ENCODE results near the gene RUBCNL. TPM values are rescaled to one million over a fixed set of nuclear protein-coding genes. Genes with fewer than 3 reads are reported as not detected.

RUBCNL gene
- total RNA-seq, 1 experiment from 2014 or later = 1.4 TPM

DNA sequence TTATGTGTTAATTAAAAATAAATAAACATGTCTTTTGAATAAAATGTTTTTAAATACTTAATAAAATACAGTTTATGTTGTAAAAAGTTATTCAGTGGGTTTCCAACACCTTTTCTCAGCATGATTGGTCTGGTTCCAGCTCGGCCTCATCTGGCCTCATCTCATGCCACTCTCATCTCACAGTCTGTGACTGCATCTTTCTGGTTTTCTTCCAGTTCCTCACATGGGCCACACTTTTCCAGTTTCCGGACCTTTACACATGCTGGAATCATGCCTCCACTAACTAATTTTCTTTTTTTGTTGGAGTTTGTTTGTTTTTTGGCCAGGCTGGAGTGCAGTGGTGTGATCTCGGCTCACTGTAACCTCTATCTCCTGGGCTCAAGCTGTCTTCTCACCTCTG lies 82.5 kb downstream of the RUBCNL start:
- no peak overlapping the region for H3K27ac Mint-ChIP-seq
- TF ChIP-seq, protein P1, sequence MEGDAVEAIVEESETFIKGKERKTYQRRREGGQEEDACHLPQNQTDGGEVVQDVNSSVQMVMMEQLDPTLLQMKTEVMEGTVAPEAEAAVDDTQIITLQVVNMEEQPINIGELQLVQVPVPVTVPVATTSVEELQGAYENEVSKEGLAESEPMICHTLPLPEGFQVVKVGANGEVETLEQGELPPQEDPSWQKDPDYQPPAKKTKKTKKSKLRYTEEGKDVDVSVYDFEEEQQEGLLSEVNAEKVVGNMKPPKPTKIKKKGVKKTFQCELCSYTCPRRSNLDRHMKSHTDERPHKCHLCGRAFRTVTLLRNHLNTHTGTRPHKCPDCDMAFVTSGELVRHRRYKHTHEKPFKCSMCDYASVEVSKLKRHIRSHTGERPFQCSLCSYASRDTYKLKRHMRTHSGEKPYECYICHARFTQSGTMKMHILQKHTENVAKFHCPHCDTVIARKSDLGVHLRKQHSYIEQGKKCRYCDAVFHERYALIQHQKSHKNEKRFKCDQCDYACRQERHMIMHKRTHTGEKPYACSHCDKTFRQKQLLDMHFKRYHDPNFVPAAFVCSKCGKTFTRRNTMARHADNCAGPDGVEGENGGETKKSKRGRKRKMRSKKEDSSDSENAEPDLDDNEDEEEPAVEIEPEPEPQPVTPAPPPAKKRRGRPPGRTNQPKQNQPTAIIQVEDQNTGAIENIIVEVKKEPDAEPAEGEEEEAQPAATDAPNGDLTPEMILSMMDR (conservative IDR thresholded peaks at IDR 0.05) = no peak
- no peak overlapping the region for H3K4ac ChIP-seq (ENCODE audit: low read depth, low read length)
- H3K27me3 ChIP-seq (ENCODE audit: insufficient read depth, low read length) = no peaks in the 10 kb centered on the region; the same call in 1 of the 2 replicates
- H3K4me1 ChIP-seq (ENCODE audit: insufficient read depth, low read length) = no peaks in the 10 kb centered on the region
- peaks cover 4 to 11% of the 10 kb centered on the region in 2 experiments; a peak in 3 of 5 replicates for H3K9me3 Mint-ChIP-seq
- no peak for DNase-seq
- H2BK120ac ChIP-seq (ENCODE audit: low read depth, low read length, poor library complexity, severe bottlenecking) = no peak overlapping the region
- H3K4me3 Mint-ChIP-seq = no peak overlapping the region
- no peaks in the 10 kb centered on the region for H3K79me1 ChIP-seq (ENCODE audit: insufficient read depth, low read depth, low read length, poor library complexity, severe bottlenecking)
- no peak overlapping the region for H3K14ac ChIP-seq (ENCODE audit: insufficient read depth, low read length)
- H3K79me2 ChIP-seq (ENCODE audit: insufficient read depth, low read length) = no peaks in the 10 kb centered on the region
- no peak overlapping the region for H2BK15ac ChIP-seq (ENCODE audit: low read depth, low read length)
- no CpG with 5 or more reads among the region's 3 CpGs for WGBS (ENCODE audit: extremely low coverage, insufficient read length, low lambda C conversion rate)
- no peaks in the 10 kb centered on the region; a peak in 1 of 7 replicates for H3K36me3 Mint-ChIP-seq (ENCODE audit: insufficient read depth in 1 of 3, low read depth in 3 of 3)
- no peaks in the 10 kb centered on the region for H3K4me1 Mint-ChIP-seq
- H4K91ac ChIP-seq (ENCODE audit: insufficient read length, low read depth, low read length) = no peak overlapping the region
- H4K8ac ChIP-seq (replicated peaks; ENCODE audit: insufficient read length, low read depth, low read length) = no peak overlapping the region
- H2BK5ac ChIP-seq (ENCODE audit: insufficient read length, low read length) = no peak overlapping the region
- H2AK5ac ChIP-seq (ENCODE audit: insufficient read length, low read length) = no peak overlapping the region
- H2BK20ac ChIP-seq (ENCODE audit: low read depth, low read length, poor library complexity, severe bottlenecking) = no peak overlapping the region
- H4K5ac ChIP-seq (ENCODE audit: insufficient read length, low read depth, low read length) = no peak overlapping the region
- H3K9ac ChIP-seq (ENCODE audit: extremely low read depth, insufficient read length, low read length) = no peak overlapping the region
- no peak overlapping the region for H3K56ac ChIP-seq (ENCODE audit: insufficient read length, low read depth, low read length)
- no peak overlapping the region for H3K4me2 ChIP-seq (ENCODE audit: insufficient read depth, insufficient read length, low read length)
- H3T11ph ChIP-seq (ENCODE audit: low read length) = no peak overlapping the region
- H3K23ac ChIP-seq (ENCODE audit: insufficient read length, low read depth, low read length) = no peak overlapping the region
- no peak overlapping the region for H2AFZ ChIP-seq (ENCODE audit: low read length)
- no peak overlapping the region for H3K18ac ChIP-seq (ENCODE audit: insufficient read length, low read depth, low read length)
- H3K27ac ChIP-seq (ENCODE audit: insufficient read length, low read depth, low read length) = no peak overlapping the region
- no peaks in the 10 kb centered on the region for H4K20me1 ChIP-seq (ENCODE audit: control insufficient read depth, insufficient read depth, insufficient read length)
- no peak overlapping the region for H2BK12ac ChIP-seq (ENCODE audit: insufficient read length, low read depth, low read length)
- H3K23me2 ChIP-seq (ENCODE audit: insufficient read length, low read depth, low read length, poor library complexity, severe bottlenecking) = no peaks in the 10 kb centered on the region
- H3K27me3 Mint-ChIP-seq (ENCODE audit: low read depth) = no peaks in the 10 kb centered on the region
- H3K9me3 ChIP-seq (ENCODE audit: control insufficient read depth, low read depth, low read length) = no peaks in the 10 kb centered on the region
